Transverse colon (tissue), 3 donors: ENCODE data around the gene ATP6V1C2.

Experiments used
- CTCF ChIP-seq, 5 experiments: fragments of 200-600 bp in 3 of 5; fragments of 450-650 bp in 2 of 5; sonication (generic) in 3 of 5; IDR thresholded peaks; 1 replicate in 2 of 5; 2 replicates in 3 of 5; pipeline ENCODE4 v1.5.1; 2016 to 2017; ENCODE audit warnings: antibody characterized with exemption in 5 of 5, inconsistent platforms in 3 of 5, mild to moderate bottlenecking in 2 of 5, moderate library complexity in 1 of 5
- EP300 ChIP-seq: sonication (generic); formaldehyde crosslinking; IDR thresholded peaks from one replicate; pipeline ENCODE4 v1.6.1; 2017; ENCODE audit warnings: antibody characterized with exemption, low read depth
- POLR2A ChIP-seq: fragments of 450-650 bp; IDR thresholded peaks from one replicate; pipeline ENCODE4 v1.6.1; 2016; ENCODE audit warnings: antibody characterized with exemption, mild to moderate bottlenecking, moderate library complexity

GRCh38 chr2:10762651-10763460 is 41.4 kb downstream of the ATP6V1C2 start:
- TF ChIP-seq POLR2A: no peak
- TF ChIP-seq CTCF (IDR thresholded peaks at IDR 0.05): no peak
- no peak for TF ChIP-seq EP300
